SKM-1 (cell line): ENCODE results near the gene ZNF609.

Experiments used
- DNase-seq: peaks from one replicate; lab custom pipeline; 2025; ENCODE audit not compliant: unreplicated experiment; lab: John Stamatoyannopoulos, UW

ZNF609 gene

DNA sequence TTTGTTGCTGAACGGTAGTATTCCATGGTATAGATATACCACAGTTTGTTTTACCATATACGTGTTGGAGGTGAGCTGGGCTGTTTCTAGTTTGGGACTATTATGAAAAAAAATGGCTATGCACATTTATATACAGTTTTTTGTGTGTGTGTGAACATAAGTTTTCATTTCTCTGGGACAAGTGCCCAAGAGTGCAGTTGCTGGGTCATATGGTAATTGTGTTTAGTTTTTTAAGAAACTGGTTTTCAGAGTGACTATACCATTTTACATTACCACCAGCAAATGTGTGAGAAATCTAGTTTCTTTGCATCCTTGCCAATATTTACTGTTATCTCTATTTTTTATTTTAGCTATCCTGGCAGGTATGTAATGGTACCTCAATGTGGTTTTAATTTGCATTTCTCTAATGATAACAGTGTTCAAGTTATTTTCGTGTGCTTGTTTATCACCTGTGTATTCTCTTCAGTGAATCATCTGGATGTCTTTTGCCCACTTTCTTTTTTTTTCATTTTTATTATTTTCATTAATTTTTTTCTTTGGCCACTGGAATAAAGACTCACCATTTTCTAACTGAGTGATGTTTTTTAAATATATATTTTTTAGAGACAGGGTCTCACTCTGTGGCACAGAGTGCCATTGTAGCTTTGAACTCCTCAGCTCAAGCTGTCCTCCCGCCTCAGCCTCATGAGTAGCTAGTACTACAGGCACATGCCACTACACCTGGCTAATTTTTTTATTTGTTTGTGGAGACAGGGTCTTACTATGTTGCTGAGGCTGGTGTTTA is 75.3 kb downstream of the ZNF609 start:
- no peak for DNase-seq

DNA sequence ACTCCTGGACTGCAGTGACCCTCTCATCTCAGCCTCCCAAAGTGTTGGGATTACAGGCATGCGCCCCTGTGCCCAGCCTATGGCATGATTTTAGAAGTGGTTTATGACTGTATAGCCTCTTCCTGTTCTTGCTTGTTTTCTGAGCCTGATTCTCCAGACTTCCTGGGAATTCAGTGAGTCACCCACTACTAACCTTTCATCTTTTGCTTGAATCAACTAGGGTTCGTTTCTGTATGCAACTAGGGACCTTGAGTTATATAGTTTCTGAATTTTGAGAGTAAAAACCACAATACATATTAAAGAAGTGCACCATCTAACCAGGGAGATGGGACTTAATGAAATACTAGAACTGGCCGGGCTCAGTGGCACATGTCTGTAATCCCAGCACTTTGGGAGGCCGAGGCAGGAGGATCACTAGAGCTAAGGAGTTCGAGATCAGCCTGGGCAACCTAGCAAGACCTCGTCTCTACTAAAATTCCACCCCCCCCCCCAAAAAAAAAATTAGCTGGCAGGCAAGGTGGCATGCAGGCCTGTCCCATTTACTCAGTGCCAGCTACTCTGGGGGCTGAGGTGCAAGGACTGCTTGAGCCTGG is 76.0 kb downstream of the ZNF609 start:
- DNase-seq: no peak

DNA sequence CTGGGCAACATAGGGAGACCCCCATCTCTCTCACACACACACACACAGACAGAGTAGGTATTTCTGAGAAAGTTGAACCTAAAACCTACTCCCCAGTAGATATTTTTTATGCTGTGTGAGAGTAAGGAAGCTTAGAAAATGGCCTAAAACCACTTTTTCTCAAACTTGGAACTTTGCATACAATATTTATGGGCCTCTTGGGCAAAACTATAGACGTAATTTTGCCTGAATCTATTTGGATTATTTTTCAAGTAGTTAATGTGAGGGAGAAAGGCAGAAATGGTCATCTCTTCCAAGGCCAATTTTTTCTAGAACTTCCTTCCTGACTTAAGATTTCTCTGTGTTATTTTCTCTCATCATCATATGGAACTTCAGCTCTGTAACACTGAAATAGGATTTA is 81.7 kb downstream of the ZNF609 start:
- no peak for DNase-seq

DNA sequence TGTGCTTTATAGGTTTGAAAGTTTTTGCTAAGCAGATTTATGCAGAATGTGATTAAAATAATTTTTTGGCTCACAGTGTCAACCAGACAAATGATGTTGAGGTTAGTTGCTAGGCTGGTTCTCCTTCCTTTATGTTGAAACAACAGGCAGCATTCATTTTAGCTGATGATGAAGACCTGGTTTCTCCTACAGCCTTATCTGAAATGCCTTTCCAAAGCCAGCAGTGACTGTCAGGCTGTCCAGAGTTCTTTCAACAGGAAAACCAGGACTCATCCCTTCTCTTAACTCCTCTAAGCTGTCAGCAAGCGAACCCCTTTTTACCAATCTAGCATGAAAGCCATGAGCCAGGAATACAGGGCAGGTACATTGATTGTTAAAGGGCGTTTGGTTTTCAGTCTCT is 84.1 kb downstream of the ZNF609 start:
- no peak for DNase-seq

DNA sequence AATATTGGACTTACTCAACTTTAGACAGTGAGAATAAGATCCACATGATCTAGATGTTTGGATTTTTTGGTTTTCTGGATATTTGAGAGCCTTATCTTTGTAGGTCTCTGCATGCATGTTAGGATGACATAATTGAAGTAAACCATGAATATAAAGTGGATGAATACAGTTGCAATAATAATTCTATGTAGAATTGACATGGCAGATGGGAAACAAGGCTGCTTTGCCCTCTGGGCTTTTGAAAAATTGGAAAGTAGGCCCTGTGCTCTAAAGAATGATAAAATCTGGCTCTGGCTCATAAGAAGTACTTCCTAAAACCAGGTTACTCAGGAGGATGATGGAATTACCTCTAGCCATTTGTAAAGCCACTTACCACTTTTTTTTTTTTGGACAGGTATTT is 86.9 kb downstream of the ZNF609 start:
- no peak for DNase-seq

DNA sequence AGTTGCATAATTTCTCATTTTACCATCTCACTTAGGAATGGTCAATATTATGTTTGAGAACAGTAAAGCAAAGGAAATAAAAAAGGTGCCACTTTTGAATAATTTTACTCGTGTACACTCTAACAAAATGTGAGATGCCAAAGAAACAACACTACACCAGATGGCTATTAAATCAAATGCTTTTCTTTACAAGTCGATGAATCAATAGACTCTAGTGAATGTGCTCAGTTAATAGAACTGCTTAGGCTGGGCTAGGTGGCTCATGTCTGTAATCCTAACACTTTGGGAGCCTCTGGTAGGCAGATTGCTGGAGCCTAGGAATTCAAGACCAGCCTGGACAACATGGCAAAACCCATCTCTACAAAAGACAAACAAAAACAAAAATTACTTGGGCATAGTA is 87.9 kb downstream of the ZNF609 start:
- DNase-seq: no peak

DNA sequence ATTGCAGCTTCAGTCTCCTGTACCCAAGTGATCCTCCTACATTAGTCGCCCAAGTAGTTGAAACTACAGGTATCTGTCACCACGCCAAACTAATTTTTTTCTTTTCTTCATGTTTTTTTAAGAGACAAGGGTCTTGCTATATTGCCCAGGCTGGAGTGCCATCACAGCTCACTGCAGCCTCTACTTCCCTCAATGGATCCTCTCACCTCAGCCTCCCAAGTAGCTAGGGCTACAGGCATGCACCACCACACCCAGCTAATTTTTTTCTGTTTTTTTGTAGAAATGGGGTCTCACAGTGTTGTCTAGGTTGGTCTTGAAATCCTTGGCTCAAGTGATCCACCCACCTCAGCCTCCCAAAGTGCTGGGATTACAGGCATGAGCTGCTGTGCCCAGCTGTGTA is 89.5 kb downstream of the ZNF609 start:
- no peak for DNase-seq

DNA sequence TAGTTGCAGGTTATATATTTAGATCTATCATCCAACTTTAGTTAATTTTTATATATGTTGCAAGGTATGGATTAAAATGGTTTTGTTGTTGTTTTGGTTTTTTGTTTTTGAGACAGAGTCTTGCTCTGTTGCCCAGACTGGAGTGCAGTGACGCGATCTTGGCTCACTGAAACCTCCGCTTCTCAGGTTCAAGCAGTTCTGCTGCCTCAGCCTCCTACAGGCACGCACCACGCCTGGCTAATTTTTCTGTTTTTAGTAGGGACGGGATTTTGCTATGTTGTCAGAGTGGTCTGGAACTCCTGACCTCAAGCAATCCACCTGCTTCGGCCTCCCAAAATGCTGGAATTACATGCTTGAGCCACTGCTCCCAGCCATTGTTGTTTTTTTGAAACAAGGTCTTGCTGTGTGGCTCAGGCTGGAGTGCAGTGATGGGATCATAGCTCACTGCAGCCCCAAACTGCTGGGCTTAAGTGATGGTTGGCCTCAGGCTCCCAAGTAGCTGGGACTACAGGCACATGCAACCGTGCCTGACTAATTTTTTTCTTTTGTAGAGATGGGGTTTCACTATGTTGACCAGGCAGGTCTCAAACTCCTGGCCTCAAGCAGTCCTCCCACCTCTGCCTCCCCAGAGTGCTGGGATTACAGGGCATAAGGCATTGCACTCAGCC is 92.0 kb downstream of the ZNF609 start:
- DNase-seq: no peak

DNA sequence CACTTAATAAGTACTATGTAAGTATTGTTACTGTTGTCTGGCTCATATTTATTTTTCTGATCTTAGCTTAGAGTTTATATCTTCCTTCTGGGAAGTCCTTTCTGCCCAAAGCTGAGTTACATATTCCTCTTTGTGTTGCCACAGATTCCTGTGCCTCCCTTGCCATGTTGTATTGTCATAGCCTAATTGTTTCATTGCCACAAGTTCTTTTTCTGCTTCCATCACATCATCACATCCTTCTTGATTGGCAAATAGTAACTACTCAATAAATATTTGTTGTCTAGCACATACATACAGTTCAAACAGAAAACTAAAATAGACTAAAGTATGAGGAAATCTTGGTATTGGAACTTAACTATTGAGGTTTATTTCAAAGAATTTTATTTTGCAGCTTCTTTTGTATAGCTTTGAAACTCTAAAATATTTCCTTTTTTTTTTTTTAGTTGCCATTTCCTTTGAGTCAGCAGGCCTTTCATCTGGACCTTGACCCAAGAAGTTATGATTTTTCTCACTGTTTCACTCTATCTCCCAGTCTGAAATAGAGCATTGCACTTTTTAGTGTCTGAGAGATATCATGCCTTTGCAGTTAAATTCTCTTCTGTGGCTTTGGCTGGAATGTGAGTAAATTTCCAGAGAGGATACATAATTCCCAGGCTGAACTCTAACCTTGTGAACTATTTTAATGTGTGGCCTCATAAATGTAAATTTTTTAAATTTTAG is 98.2 kb downstream of the ZNF609 start:
- no peak for DNase-seq

DNA sequence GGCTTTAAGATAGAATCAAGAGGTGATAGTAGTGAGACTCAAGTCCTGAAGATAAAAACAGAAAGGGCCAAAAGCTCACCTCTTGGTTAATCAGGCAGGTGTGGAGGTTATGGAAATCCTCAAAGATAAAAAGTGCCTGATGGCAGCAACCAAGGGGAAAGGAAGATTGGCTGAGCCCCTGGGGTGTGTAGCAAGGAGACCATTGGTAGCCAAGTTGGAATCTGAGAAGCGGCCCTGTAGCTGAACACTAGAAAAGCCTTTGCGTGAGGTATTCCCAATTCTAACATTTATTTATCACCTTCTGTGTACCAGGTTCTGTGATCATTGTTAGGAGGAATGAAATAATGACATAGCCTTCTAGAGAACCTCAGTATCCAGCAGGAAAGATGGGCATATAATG is 98.9 kb downstream of the ZNF609 start:
- DNase-seq: no peak

DNA sequence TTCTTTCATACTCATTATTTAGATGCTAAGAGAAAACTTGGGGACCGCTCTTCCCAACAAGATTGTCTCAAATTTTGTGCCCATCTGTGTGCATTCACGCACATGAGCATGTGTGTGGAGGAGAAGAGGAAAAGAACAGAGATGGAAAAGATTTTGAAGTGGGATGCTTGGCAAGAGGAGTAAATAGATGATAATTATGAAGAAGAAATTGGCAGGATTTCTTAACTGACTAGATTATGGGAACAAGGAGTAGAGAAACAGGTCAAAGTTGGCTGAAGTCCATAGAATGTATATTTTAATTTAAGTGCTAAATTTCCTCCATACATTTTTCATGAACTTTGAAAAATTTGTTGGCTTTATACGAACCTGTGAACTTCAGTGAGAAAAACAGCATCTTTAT is 100.1 kb downstream of the ZNF609 start:
- DNase-seq: no peak

DNA sequence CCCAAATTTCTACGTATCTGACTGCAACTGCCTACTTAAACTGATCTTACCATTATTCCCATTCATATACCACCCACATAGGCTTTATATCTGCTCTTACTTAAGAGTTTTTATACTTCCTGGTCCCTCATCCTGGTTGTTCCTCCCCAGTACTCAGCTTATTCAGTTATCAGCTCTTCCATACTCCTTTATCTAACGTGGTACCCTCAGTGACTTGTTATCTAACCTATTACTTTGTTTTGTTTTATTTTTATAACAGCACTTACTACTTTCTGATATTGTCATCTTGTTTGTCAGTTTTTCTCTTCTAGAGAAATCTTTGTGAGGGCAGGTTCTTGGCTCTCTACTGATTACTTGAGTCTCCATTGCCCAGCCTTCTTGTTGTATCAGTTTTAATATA is 100.6 kb downstream of the ZNF609 start:
- DNase-seq: no peak

DNA sequence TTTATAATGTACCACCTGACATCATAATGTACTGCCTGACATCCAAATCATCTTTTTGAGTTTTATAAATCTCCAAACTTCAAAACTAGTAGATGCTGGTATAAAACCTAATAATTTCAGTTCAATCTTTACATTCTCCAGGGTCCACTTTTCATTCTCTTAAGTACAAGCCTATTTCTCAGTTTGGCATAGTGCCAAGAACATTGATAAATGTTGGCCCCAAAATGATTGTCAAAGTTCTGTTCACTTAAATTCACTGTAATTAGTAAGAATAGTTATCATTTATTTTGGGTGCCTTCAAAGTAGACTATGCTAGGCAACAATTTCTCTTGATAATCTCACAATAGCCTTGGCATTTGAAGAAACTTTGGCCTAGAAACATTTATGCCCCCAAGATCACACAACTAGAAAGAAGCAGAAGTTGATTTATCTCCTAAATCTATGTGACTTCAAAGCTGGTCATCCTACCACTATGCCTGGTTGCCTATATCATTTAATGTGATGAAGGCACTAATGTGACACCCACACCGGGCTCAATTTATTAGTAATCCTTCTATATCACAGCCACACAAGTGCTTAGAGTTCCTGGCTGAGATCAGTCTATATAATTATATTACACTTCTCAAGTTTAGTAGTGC is 101.7 kb downstream of the ZNF609 start:
- no peak for DNase-seq

DNA sequence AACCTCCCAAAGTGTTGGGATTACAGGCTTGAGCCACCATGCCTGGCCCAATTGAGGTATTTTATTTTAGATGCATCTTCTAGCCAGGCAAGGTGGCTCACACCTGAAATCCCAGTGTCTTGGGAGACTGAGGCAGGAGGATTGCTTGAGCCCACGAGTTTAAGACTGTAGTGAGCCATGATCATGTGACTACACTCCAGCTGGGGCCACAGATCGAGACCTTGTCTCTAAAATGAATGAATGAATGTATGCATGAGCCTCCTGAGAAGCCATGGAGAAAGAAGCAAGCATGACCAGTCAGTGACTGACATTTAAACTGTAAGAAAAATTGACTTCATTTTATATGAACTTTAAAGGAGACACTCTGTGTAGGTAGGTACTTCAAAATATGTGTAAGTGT is 105.7 kb downstream of the ZNF609 start:
- no peak for DNase-seq

DNA sequence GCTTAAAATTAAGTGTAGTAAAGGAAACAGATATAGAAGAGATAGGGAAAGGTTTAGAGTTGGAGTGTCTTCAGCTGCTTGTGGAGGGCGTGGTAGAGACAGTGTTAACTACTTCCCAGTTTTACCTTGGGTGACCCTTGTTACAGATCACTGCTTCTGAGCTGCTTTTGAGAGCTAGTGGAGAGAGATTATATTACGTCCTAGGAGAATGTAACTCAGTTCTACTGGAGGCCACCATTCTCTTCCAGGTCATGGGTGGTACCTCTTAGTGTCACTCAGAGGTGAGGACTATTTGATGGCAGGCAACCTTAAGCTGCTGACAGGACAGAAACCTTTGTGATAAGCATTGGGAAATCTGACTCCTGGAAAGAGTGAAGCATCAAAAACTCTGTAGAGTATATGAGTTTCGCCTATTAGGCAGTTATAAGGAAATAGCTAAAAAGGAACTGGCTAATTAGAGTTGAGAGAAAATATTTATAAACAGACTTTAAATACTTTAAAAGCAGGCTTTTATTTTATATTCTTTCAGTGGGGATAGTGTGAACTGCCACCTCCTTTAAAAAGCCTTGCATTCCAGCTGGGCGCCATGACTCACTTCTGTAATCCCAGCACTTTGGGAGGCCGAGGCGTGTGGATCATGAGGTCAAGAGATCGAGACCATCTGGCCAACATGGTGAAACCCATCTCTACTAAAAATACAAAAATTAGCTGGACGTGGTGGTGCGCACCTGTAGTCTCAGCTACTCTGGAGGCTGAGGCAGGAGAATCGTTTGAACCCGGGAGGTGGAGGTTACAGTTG is 106.5 kb downstream of the ZNF609 start:
- peak; percentile 16 for DNase-seq

DNA sequence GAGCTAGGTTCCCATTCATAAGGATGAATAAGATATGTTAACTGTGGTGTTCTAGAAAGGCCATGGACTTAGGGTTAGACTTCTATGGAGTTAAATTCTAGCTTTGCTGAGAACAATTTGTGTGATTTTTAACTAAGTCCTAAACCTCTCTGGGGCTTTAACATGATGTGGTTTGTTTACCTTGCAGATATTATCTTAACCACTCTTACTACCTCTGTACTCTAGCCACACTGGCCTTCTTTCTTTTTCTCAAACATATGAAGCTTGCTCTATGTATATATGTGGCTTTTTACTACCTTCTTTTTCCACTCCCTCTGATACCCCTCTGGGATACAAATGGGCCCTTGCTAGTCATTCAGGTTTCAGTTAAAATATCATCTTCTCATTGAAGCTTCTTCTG is 108.4 kb downstream of the ZNF609 start:
- DNase-seq: no peak

DNA sequence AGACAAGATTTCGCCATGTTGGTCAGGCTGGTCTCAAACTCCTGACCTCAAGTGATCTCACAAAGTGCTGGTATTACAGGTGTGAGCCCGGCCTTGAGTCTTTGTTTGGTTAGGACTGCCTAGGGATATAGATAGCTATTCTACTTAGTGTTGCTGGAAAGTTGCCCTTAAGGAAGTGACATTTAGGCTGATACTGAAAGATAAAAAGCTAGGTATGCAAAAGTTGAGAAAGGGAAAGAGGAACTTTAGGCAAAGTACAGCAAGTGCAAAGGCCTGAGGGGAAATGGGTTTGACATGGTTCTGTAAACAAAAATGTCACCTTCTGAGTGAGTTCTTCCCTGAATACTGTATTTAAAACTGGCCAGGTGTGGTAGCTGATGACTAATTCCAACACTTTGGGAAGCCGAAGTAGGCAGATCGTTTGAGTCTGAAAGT is 111.5 kb downstream of the ZNF609 start:
- no peak for DNase-seq

DNA sequence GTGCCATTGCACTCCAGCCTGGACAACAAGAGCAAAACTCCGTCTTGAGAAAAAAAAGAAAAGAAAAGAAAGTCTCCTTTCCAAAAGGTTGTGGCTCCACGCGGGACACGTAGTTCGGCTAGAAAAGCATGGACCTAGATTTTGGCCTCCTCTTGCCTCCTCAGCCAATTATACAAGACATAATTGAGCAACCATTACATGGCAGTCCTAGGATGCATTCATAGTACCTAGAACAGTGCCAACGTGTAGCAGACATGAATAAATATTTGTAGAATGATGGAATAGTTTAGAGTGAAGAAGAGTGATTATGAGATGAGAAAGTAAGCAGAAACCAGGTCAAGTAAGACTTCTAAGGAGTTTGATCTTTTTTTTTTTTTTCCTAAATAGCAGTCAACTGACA is 112.5 kb downstream of the ZNF609 start:
- no peak for DNase-seq

DNA sequence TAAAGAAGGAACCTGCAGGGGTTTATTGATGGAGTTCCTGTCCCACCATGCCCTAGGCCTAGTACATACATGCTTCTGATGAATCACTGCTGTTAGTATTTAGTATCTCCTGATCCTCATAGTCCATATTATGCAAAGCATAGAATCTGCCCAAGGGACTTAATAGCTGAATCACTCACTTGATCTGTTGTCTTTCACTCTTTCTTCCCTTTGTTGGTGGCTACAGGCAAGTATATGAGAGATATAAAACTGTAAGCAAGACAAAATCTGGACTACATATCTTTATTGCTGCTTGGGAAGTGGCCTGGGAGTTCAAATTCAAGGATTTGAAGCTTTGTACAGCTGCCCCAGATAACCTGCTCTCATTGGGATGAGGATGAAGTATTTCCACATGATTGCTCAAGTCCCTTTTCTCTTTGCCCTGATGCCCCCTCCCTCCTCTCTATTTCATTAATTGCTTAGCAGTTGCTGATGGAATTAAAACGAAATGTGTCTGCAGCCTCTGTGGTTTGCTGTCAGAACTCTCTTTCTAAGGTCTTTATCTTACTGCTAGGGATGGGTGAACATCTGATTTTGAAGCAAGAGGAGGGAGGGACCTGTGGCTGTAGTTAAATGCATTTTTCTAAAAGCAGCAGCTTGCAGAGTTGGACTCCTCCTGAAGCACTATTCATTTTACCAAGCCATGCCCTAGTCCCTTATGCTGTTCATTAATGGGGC is 114.1 kb downstream of the ZNF609 start:
- DNase-seq: no peak
